A673 (cell line): ENCODE measurements around the gene GLDN.

Source experiments
- EZH2 ChIP-seq: fragments of 200-600 bp; sonication (generic); IDR thresholded peaks from 2 replicates; pipeline ENCODE4 v1.6.1; 2017; ENCODE audit warnings: borderline replicate concordance, low read depth, mild to moderate bottlenecking, mixed read lengths, antibody characterized with exemption, low read length; ENCODE audit not compliant: poor library complexity, severe bottlenecking
- TF ChIP-seq, protein P1 (sequence below): fragments of 300-800, 200-600 bp; sonication (generic); conservative IDR thresholded peaks from 2 replicates; pipeline ENCODE4 v1.5.1; 2017; ENCODE audit warnings: low read depth, mild to moderate bottlenecking, antibody characterized with exemption, low read length, moderate library complexity, mixed read lengths

DNA sequence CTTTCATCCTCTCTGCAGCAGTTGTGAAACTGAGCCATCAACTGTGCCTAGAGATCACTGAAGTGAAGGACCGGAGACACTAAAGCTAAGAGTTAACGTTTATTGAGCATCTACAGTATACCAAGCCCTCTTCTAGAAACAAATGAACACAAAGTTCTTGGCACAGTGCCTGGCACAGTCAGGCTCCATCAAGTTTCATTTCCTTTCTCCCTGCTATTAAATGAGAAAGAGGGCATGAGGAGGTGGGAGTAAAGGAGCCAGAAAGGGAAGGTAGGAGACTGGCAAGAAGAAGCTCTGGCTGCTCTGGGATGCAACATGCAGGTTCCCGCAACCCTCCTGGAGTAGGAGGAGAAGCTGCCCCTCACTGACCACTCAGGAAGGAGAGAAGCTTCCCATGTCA lies 33.6 kb upstream of the GLDN start:
- TF ChIP-seq, protein P1, sequence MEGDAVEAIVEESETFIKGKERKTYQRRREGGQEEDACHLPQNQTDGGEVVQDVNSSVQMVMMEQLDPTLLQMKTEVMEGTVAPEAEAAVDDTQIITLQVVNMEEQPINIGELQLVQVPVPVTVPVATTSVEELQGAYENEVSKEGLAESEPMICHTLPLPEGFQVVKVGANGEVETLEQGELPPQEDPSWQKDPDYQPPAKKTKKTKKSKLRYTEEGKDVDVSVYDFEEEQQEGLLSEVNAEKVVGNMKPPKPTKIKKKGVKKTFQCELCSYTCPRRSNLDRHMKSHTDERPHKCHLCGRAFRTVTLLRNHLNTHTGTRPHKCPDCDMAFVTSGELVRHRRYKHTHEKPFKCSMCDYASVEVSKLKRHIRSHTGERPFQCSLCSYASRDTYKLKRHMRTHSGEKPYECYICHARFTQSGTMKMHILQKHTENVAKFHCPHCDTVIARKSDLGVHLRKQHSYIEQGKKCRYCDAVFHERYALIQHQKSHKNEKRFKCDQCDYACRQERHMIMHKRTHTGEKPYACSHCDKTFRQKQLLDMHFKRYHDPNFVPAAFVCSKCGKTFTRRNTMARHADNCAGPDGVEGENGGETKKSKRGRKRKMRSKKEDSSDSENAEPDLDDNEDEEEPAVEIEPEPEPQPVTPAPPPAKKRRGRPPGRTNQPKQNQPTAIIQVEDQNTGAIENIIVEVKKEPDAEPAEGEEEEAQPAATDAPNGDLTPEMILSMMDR: no peak
- no peak for TF ChIP-seq EZH2
